Brain microvascular endothelial cell (primary cell): ENCODE results near the gene LONP2.
"Not testable (repeated sequence)": the region's sequence is repeated elsewhere in the genome, so short reads cannot be mapped to it uniquely, and the experiment has no call there.

Source experiments
- DNase-seq: peaks from one replicate; pipeline ENCODE4 v3.0.0-alpha.2; 2020
- H3K27ac ChIP-seq: fragments of 250-450 bp; sonication (Bioruptor Pico); 2 replicates; pipeline ENCODE4 v1.5.1; 2020; ENCODE audit warnings: mild to moderate bottlenecking, moderate library complexity
- H3K27me3 ChIP-seq: fragments of 250-450 bp; sonication (Bioruptor Pico); replicated peaks from 2 replicates; pipeline ENCODE4 v1.5.1; 2020; ENCODE audit warnings: mild to moderate bottlenecking
- H3K36me3 ChIP-seq: fragments of 250-450 bp; sonication (Bioruptor Pico); replicated peaks from 2 replicates; pipeline ENCODE4 v1.5.1; 2020; ENCODE audit warnings: mild to moderate bottlenecking
- H3K4me3 ChIP-seq: 2 replicates; pipeline ENCODE4 v1.5.1; 2011; ENCODE audit warnings: low read depth, mild to moderate bottlenecking, control low read depth, low read length, moderate library complexity
- CTCF ChIP-seq: IDR thresholded peaks from 2 replicates; pipeline ENCODE4 v1.5.1; 2011; ENCODE audit warnings: low read depth, mild to moderate bottlenecking, moderate library complexity, low read length, control low read depth, inconsistent platforms; ENCODE audit errors: missing control alignments
- in situ Hi-C: cut with HindIII; loops from 2 replicates; pipeline ENCODE4 v1.10.0; 2017; ENCODE audit warnings: low sequenced_read_pairs, low pct_ligation_motif_present

The LONP2 gene

DNA sequence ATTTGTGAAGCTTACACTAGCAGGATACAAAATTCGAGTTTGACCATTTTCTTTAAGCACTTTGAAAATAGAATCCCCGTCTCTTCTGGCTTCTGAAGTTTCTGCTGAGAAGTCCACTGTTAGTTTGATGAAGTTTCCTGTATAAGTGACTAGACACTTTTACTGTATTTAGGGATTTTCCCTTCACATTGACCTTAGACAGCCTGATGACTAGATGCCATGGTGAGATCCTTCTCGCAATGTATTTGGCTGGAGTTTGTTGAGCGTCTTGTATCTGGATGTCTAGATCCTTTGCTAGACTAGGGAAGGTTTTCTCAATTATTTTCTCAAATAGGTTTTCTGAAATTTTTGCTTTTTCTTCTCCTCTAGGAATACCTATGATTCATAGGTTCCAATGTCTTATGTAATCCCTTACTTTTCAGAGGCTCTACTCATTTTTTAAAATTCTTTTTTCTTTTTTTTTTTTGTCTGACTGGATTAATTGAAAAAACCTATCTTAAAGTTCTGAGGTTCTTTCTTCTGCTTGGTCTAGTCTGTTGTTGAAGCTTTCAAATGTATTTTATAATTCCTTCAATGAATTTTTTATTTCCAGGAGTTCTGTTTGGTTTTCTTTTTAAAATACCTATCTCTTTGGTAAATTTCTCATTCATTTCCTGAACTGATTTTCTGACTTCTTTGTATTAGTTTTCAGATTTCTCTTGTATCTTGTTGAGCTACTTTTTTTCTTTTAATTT, 67.0 kb downstream of the LONP2 start:
- Histone ChIP-seq H3K4me3 (no peak overlapping the region), H3K27me3 (no peaks in the 10 kb centered on the region), H3K27ac (no peak overlapping the region), H3K36me3 (peaks cover 3% of the 10 kb centered on the region)
- in situ Hi-C loops: no loop called here
- no peak for TF ChIP-seq CTCF
- DNase-seq: no peak

- H3K27ac ChIP-seq, DNase-seq, H3K4me3 ChIP-seq, in situ Hi-C loops, H3K27me3 ChIP-seq, H3K36me3 ChIP-seq: not testable (repeated sequence)
Observed at GRCh38 chr16:48313905-48314304, 69.8 kb downstream of the LONP2 start.

DNA sequence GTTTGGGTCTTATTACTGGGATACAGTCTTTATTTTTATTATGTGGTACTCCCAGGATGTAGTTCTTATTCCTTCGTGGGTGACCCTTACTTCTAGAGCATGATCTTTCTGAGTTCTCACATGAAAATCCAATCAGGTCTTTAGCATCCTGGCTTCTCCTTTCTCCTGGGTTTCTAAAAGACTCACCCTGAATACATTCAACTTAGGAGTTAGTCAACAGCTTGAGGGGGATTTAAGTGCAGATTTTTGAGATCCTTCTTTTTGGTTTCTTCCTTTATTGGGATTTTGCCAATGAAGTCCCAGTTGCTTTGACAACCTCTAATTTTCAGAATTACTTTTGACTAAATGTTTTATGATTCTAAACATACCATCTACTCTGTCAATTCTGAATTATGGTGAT, 72.9 kb downstream of the LONP2 start:
- in situ Hi-C loops: no loop called here
- no peak for DNase-seq
- Histone ChIP-seq H3K36me3 (no peaks in the 10 kb centered on the region), H3K27me3 (no peaks in the 10 kb centered on the region), H3K4me3 (no peak overlapping the region), H3K27ac (no peak overlapping the region)
- TF ChIP-seq CTCF: no peak

DNA sequence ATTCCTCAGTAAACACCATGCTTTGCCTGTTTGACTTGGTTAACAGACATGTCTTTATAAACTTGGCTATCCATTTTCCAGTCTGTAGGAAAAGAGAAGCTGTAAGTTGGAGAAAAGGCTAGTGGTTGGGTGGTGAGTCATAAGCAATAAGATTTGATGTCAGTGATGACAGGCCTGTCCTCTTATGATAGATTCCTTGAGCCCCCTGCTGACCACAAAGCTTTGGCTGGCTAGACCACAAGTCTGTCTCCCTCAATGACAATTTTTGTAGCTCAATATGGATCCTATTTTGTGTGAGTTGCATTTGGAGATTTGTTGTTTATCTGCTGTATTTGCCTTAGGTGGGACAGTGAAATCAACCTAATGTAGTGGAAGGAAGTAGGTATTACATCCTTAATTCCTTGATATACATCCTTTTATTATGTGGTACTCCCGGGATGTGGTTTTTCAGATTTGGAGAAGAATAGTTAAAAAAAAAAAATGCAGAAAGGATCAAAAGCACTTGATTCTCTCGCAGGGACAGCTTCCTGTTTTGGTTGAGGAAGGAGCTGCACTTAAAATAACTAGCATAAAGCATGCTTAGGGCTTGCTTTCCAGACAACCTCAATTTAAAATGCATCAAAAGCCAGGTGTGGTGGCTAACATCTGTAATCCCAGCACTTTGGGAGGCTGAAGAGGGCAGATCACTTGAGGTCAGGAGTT, 73.7 kb downstream of the LONP2 start:
- Histone ChIP-seq H3K27me3 (no peaks in the 10 kb centered on the region), H3K27ac (no peak overlapping the region), H3K36me3 (no peaks in the 10 kb centered on the region), H3K4me3 (no peak overlapping the region)
- peak; percentile 87 for DNase-seq
- TF ChIP-seq CTCF: peak; percentile 33
- in situ Hi-C loops: no loop called here

- Histone ChIP-seq H3K4me3 (no peak overlapping the region), H3K27ac (no peak overlapping the region), H3K27me3 (no peaks in the 10 kb centered on the region), H3K36me3 (no peaks in the 10 kb centered on the region)
- peak; percentile 59 for DNase-seq
- no peak for TF ChIP-seq CTCF
- in situ Hi-C loops: no loop called here
Observed at GRCh38 chr16:48318630-48319029, 74.5 kb downstream of the LONP2 start.

DNA sequence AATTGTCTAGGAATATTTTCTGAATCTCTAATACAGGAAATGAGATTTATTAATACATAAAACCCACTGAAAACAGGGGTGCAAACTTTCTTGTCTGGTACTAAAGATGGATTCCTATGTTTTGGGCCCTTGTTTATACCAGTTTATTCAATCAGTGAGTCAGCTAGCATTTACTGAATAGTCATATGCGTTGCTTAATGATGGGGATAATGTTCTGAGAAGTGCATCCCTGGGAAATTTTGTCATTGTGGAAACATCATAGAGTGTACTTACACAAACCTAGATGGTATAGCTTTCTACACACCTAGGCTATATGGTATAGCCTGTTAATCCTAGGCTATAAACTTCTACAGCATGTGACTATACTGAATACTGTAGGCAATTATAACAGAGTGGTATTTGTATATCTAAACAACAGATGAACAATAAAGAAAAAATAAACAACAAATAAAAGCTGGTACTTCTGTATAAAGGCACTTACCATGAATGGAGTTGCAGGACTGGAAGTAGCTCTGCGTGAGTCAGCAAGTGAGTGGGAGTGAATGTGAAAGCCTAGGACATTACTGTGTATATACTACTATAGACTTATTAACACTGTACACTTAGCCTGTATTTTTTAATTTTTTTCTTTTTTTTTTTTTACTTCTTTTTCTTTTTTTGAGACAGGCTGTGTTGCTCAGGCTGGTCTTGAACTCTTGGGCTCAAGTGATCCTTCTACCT, 77.4 kb downstream of the LONP2 start:
- Histone ChIP-seq H3K27me3 (no peaks in the 10 kb centered on the region), H3K36me3 (no peaks in the 10 kb centered on the region), H3K27ac (no peak overlapping the region), H3K4me3 (no peak overlapping the region)
- in situ Hi-C loops: no loop called here
- no peak for TF ChIP-seq CTCF
- peak; percentile 61 for DNase-seq
